Esophagus muscularis mucosa (tissue), 4 donors: ENCODE results near the gene NUP88. TPM values are rescaled to one million over a fixed set of nuclear protein-coding genes. Genes with fewer than 3 reads are reported as not detected.

ENCODE experiments used
- DNase-seq: peaks from one replicate; pipeline ENCODE4 v3.0.0-alpha.2; 2017; ENCODE audit errors: extremely low spot score
- H3K27ac ChIP-seq, 4 donors: fragments of 200-600 bp; sonication (generic); replicated peaks in 1 of 4; 1 replicate in 3 of 4; 2 replicates in 1 of 4; pipeline ENCODE4 v1.5.1; 2016 to 2019; ENCODE audit warnings: mild to moderate bottlenecking in 1 of 4
- H3K27me3 ChIP-seq, 4 donors: fragments of 200-600 bp; sonication (generic); one replicate each; pipeline versions ENCODE4 v1.5.1 to v1.6.0; 2016 to 2019
- H3K36me3 ChIP-seq, 4 donors: fragments of 200-600 bp; sonication (generic); one replicate each; pipeline ENCODE4 v1.5.1; 2016 to 2019
- H3K4me1 ChIP-seq, 4 donors: fragments of 200-600 bp; sonication (generic); one replicate each; pipeline ENCODE4 v1.5.1; 2016 to 2019
- H3K4me3 ChIP-seq, 4 donors: fragments of 200-600 bp; sonication (generic); 1 replicate in 2 of 4; 2 replicates in 2 of 4; pipeline ENCODE4 v1.5.1; 2016 to 2019; ENCODE audit warnings: mild to moderate bottlenecking in 4 of 4, moderate library complexity in 1 of 4
- H3K9me3 ChIP-seq, 4 donors: fragments of 200-600 bp; sonication (generic); 1 replicate in 3 of 4; 2 replicates in 1 of 4; pipeline ENCODE4 v1.5.1; 2016 to 2019
- CTCF ChIP-seq, 3 experiments: fragments of 200-600 bp in 2 of 3; fragments of 450-650 bp in 1 of 3; sonication (generic) in 2 of 3; IDR thresholded peaks; one replicate each; pipeline ENCODE4 v1.5.1; 2017 to 2019; ENCODE audit warnings: antibody characterized with exemption in 3 of 3, mild to moderate bottlenecking in 2 of 3, moderate library complexity in 1 of 3
- EP300 ChIP-seq: sonication (generic); formaldehyde crosslinking; IDR thresholded peaks from one replicate; pipeline ENCODE4 v1.6.1; 2017; ENCODE audit warnings: antibody characterized with exemption
- POLR2A ChIP-seq: fragments of 450-650 bp; IDR thresholded peaks from one replicate; pipeline ENCODE4 v1.6.1; 2017; ENCODE audit warnings: antibody characterized with exemption, moderate library complexity, mild to moderate bottlenecking, low read depth
- POLR2AphosphoS5 ChIP-seq, 2 donors: sonication (generic); formaldehyde crosslinking; IDR thresholded peaks; one replicate each; pipeline ENCODE4 v1.6.1; 2017; ENCODE audit warnings: antibody characterized with exemption in 2 of 2
- WGBS: methylation state at CpG from one replicate; pipeline ENCODE4 v1.1.5; 2018; 5-methylcytosine and 5-hydroxymethylcytosine counted together
- intact Hi-C: fragments of 100-400 bp; cut with DNase I; formaldehyde crosslinking; loops from one replicate; pipeline ENCODE4 v1.15.1; 2023
- total RNA-seq, 4 donors: library from RNA; depleted of rRNA; stranded (reverse); fragments of >200 nt; gene quantifications; one replicate each; pipeline versions ENCODE4 v1.1.0 to v1.2.1, GENCODE V29; 2016

The NUP88 gene
- total RNA-seq, 4 donors from 2014 or later = 50.7 to 67.6 (median 61.2) TPM

GRCh38 chr17:5364696-5365095, 54.8 kb downstream of the NUP88 start:
- no peak overlapping the region for H3K27ac ChIP-seq
- DNase-seq = no peak
- no peak overlapping the region for H3K4me3 ChIP-seq
- H3K9me3 ChIP-seq = no peaks in the 10 kb centered on the region
- no peaks in the 10 kb centered on the region for H3K27me3 ChIP-seq
- peaks cover 51 to 85% (median 75%) of the 10 kb centered on the region in 4 donors for H3K36me3 ChIP-seq
- intact Hi-C loops = no loop called here
- H3K4me1 ChIP-seq = no peaks in the 10 kb centered on the region
- TF ChIP-seq CTCF (IDR thresholded peaks at IDR 0.05) (no peak), POLR2A (no peak), EP300 (no peak), POLR2AphosphoS5 (IDR thresholded peaks at IDR 0.05) (no peak)

GRCh38 chr17:5364156-5364555, 55.3 kb downstream of the NUP88 start:
- Histone ChIP-seq H3K4me3 (no peak overlapping the region), H3K9me3 (no peaks in the 10 kb centered on the region), H3K27me3 (no peaks in the 10 kb centered on the region), H3K27ac (no peak overlapping the region), H3K4me1 (no peaks in the 10 kb centered on the region), H3K36me3 (peaks cover 48 to 85% (median 72%) of the 10 kb centered on the region in 4 donors)
- intact Hi-C loops = no loop called here
- TF ChIP-seq CTCF (IDR thresholded peaks at IDR 0.05) (no peak), EP300 (no peak), POLR2A (no peak), POLR2AphosphoS5 (IDR thresholded peaks at IDR 0.05) (no peak)
- 89% methylated on average over 6 of the region's 6 CpGs for WGBS
- DNase-seq = no peak

GRCh38 chr17:5362162-5362811, 57.2 kb downstream of the NUP88 start:
- no peak for DNase-seq
- Histone ChIP-seq H3K4me1 (no peaks in the 10 kb centered on the region), H3K36me3 (peaks cover 51 to 86% (median 76%) of the 10 kb centered on the region in 4 donors), H3K27ac (no peak overlapping the region), H3K9me3 (no peaks in the 10 kb centered on the region), H3K27me3 (no peaks in the 10 kb centered on the region), H3K4me3 (no peak overlapping the region)
- no peak for TF ChIP-seq CTCF (IDR thresholded peaks at IDR 0.05)
- TF ChIP-seq POLR2AphosphoS5 (IDR thresholded peaks at IDR 0.05) = no peak
- TF ChIP-seq EP300 = no peak
- TF ChIP-seq POLR2A = no peak
- intact Hi-C loops = no loop called here
- WGBS = 77% methylated on average over 7 of the region's 7 CpGs

GRCh38 chr17:5361426-5361825, 58.0 kb downstream of the NUP88 start:
- H3K36me3 ChIP-seq = peaks cover 47 to 86% (median 78%) of the 10 kb centered on the region in 4 donors
- 81% methylated on average over 9 of the region's 9 CpGs for WGBS
- no peak for DNase-seq

More at GRCh38 chr17:5361426-5361825, 58.0 kb downstream of the NUP88 start:
- intact Hi-C loops = no loop called here
- no peaks in the 10 kb centered on the region for H3K9me3 ChIP-seq
- H3K27me3 ChIP-seq = no peaks in the 10 kb centered on the region
- TF ChIP-seq CTCF (IDR thresholded peaks at IDR 0.05) = no peak
- H3K4me1 ChIP-seq = no peaks in the 10 kb centered on the region
- no peak overlapping the region for H3K27ac ChIP-seq
- H3K4me3 ChIP-seq = no peak overlapping the region
